Activated CD4-positive, alpha-beta T cell treated with anti-CD3 and anti-CD28 coated beads for 48 hours (primary cell): ENCODE data around the gene SLC6A16.
"Not testable (repeated sequence)": the region's sequence is repeated elsewhere in the genome, so short reads cannot be mapped to it uniquely, and the experiment has no call there.

Experiments used
- DNase-seq: peaks from one replicate; pipeline ENCODE4 v3.0.0-alpha.2; 2020

SLC6A16 gene

GRCh38 chr19:49344505-49345423 lies 19.8 kb upstream of the SLC6A16 start:
- DNase-seq: no peak

GRCh38 chr19:49343123-49343522 lies 18.1 kb upstream of the SLC6A16 start:
- DNase-seq: no peak

GRCh38 chr19:49342291-49342721 lies 17.3 kb upstream of the SLC6A16 start:
- no peak for DNase-seq

GRCh38 chr19:49340865-49341718 lies 16.1 kb upstream of the SLC6A16 start:
- DNase-seq: no peak

GRCh38 chr19:49340069-49340864 lies 15.3 kb upstream of the SLC6A16 start:
- no peak for DNase-seq

- no peak for DNase-seq
Observed at GRCh38 chr19:49339301-49340068, 14.5 kb upstream of the SLC6A16 start.

GRCh38 chr19:49338691-49339300 lies 13.8 kb upstream of the SLC6A16 start:
- DNase-seq: peak; percentile 68

- no peak for DNase-seq
Observed at GRCh38 chr19:49338023-49338677, 13.2 kb upstream of the SLC6A16 start.

- DNase-seq: no peak
Observed at GRCh38 chr19:49337267-49338022, 12.5 kb upstream of the SLC6A16 start.

- DNase-seq: no peak
Observed at GRCh38 chr19:49336482-49337266, 11.7 kb upstream of the SLC6A16 start.

- DNase-seq: peak; percentile 18
Observed at GRCh38 chr19:49335784-49336481, 10.9 kb upstream of the SLC6A16 start.

GRCh38 chr19:49335071-49335783 lies 10.2 kb upstream of the SLC6A16 start, which contains the start of gene CD37:
Gene CD37, plus strand, starts transcription at chr19:49335406. Its CDS starts 135 bp downstream, at chr19:49335541.
- DNase-seq: peak; percentile 66

GRCh38 chr19:49333811-49334288 lies 8.9 kb upstream of the SLC6A16 start:
- peak; percentile 74 for DNase-seq

- peak; percentile 32 for DNase-seq
Observed at GRCh38 chr19:49333418-49333805, 8.4 kb upstream of the SLC6A16 start.

- not testable (repeated sequence) for DNase-seq
Observed at GRCh38 chr19:49332691-49333417, 7.9 kb upstream of the SLC6A16 start.

- peak; percentile 77 for DNase-seq
Observed at GRCh38 chr19:49331616-49332055, 6.6 kb upstream of the SLC6A16 start.

- not testable (repeated sequence) for DNase-seq
Observed at GRCh38 chr19:49331187-49331586, 6.2 kb upstream of the SLC6A16 start.
